Osteocyte (in vitro differentiated cells): ENCODE measurements around the gene MAP6. TPM values are rescaled to one million over a fixed set of nuclear protein-coding genes. Genes with fewer than 3 reads are reported as not detected.
A peak's percentile ranks its signal among the peaks of the same experiment; 100 is the strongest.

Experiments
- DNase-seq: peaks from one replicate; pipeline ENCODE4 v3.0.0; 2021; ENCODE audit warnings: mixed read lengths; ENCODE audit not compliant: unreplicated experiment; ENCODE audit errors: extremely low spot score
- H3K27ac Mint-ChIP-seq: one replicate; pipeline ENCODE4 v1.8.0; 2021; ENCODE audit warnings: mild to moderate bottlenecking, mixed read lengths; ENCODE audit not compliant: unreplicated experiment
- H3K27me3 Mint-ChIP-seq: one replicate; pipeline ENCODE4 v1.8.0; 2021; ENCODE audit warnings: mixed read lengths; ENCODE audit not compliant: unreplicated experiment
- H3K36me3 Mint-ChIP-seq: one replicate; pipeline ENCODE4 v1.8.0; 2021; ENCODE audit warnings: mixed read lengths; ENCODE audit not compliant: unreplicated experiment
- H3K4me1 Mint-ChIP-seq: one replicate; pipeline ENCODE4 v1.8.0; 2021; ENCODE audit warnings: mixed read lengths; ENCODE audit not compliant: unreplicated experiment
- H3K4me3 Mint-ChIP-seq: one replicate; pipeline ENCODE4 v1.8.0; 2021; ENCODE audit warnings: mild to moderate bottlenecking, moderate library complexity, mixed read lengths; ENCODE audit not compliant: unreplicated experiment
- H3K9me3 Mint-ChIP-seq: one replicate; pipeline ENCODE4 v1.8.0; 2021; ENCODE audit warnings: mixed read lengths; ENCODE audit not compliant: unreplicated experiment
- total RNA-seq: library from RNA; stranded (reverse); gene quantifications from 2 replicates; pipeline ENCODE4 v1.2.1, GENCODE V29; 2021
- TF ChIP-seq, protein P1 (sequence below): fragments of 200-600 bp; sonication (generic); IDR thresholded peaks from 2 replicates; pipeline ENCODE4 v1.5.0; 2021; ENCODE audit warnings: antibody characterized with exemption, mild to moderate bottlenecking, moderate library complexity

The MAP6 gene
- total RNA-seq, 1 donor from 2014 or later, result 2.3 TPM

DNA sequence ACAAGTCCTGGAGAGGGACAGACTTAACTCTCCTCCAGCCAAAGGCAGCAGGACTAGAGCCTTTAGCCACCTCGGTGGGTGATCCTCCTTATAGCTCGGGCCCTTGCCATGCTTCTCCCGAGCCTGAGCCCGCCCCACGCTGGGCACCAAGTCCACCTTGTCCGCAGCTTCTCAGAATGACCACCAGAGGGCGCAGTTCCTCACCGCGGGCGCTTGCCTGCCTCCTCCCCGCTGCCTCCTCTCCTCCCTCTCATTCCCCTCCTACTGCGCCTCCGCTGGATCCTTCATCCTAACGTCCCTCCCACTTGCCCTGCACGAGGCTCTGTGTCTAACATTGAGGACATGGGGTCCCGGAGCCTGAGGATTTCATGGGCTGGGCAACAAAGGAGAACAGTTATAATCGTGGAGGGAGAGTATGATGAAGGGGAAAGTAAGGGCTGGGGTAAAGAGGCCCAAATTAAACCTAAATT is 37.5 kb upstream of the MAP6 start:
- Mint-ChIP-seq H3K9me3 (peaks cover 4% of the 10 kb centered on the region), H3K27ac (no peak overlapping the region), H3K4me1 (peaks cover 5% of the 10 kb centered on the region), H3K27me3 (peaks cover 22% of the 10 kb centered on the region), H3K4me3 (no peak overlapping the region), H3K36me3 (no peaks in the 10 kb centered on the region)
- DNase-seq, result no peak
- TF ChIP-seq, protein P1, sequence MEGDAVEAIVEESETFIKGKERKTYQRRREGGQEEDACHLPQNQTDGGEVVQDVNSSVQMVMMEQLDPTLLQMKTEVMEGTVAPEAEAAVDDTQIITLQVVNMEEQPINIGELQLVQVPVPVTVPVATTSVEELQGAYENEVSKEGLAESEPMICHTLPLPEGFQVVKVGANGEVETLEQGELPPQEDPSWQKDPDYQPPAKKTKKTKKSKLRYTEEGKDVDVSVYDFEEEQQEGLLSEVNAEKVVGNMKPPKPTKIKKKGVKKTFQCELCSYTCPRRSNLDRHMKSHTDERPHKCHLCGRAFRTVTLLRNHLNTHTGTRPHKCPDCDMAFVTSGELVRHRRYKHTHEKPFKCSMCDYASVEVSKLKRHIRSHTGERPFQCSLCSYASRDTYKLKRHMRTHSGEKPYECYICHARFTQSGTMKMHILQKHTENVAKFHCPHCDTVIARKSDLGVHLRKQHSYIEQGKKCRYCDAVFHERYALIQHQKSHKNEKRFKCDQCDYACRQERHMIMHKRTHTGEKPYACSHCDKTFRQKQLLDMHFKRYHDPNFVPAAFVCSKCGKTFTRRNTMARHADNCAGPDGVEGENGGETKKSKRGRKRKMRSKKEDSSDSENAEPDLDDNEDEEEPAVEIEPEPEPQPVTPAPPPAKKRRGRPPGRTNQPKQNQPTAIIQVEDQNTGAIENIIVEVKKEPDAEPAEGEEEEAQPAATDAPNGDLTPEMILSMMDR, result peak; percentile 91

DNA sequence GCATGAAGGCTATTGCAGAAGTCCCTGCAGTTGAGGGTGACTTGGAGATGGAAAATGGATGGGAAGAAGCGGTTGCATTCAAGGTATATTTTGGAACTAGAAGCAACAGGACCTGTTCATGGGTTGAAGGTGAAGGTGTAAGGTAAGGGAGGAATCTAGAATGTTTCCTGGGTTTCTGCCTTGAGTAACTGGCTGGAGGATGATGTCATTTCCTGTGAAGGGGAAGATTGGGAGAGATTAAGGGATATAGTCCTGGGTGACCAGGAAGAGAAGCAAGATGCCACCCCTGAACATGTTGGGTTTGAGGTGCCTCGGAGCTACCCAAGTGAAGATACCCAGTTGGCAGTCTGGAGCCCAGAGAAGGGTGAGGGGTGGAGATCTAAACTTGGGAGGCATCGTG is 36.7 kb upstream of the MAP6 start:
- no peak overlapping the region for H3K27ac Mint-ChIP-seq
- H3K36me3 Mint-ChIP-seq, result no peaks in the 10 kb centered on the region
- no peak for DNase-seq
- peaks cover 5% of the 10 kb centered on the region for H3K4me1 Mint-ChIP-seq
- H3K27me3 Mint-ChIP-seq, result peaks cover 16% of the 10 kb centered on the region
- no peak overlapping the region for H3K4me3 Mint-ChIP-seq
- H3K9me3 Mint-ChIP-seq, result peaks cover 4% of the 10 kb centered on the region
- TF ChIP-seq, protein P1, result no peak

DNA sequence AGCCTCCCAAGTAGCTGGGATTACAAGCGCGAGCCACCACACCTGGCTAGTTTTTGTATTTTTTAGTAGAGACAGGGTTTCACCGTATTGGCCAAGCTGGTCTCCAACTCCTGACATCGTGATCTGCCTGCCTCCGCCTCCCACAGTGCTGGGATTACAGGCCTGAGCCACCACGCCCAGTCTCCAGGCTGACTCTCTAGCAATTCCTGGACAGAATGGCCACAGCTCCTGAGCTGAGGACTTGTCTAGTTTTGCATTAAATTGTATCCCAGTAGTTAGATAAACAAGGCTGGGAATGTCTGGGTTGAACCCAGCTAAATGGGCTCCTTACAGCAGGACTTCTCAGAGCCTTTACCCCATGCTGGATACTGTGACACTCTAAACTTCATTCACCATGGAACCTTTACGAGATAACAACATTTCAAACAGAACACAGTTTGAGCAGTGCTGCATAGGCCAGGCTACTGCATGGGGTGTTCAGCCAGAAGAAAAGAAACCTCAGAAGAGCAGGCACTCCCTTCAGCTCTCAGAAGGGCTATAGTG is 34.9 kb upstream of the MAP6 start:
- peaks cover 5% of the 10 kb centered on the region for H3K4me1 Mint-ChIP-seq
- H3K4me3 Mint-ChIP-seq, result no peak overlapping the region
- H3K27me3 Mint-ChIP-seq, result peaks cover 18% of the 10 kb centered on the region
- TF ChIP-seq, protein P1, result no peak
- DNase-seq, result no peak
- no peak overlapping the region for H3K27ac Mint-ChIP-seq
- peaks cover 4% of the 10 kb centered on the region for H3K9me3 Mint-ChIP-seq
- no peaks in the 10 kb centered on the region for H3K36me3 Mint-ChIP-seq

DNA sequence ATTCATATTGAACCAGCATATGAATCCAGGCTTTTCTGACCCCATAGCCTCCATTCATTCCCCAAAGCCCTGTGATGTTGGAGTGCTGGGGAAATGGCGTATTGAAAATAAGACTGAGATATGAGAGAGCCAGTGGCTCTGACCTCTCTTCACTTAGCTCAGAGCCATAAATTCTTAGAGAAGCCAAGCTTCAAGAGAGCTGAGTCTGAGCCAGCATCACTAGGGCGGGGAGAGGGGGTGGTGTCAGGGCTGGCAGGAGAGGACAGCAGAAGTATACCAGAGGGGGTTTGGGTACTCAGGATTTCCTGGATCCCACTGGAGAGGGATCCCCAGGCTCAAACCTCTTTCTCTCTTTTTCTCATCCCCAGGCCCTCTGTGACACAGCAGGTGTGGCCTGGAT is 32.1 kb upstream of the MAP6 start:
- peaks cover 4% of the 10 kb centered on the region for H3K9me3 Mint-ChIP-seq
- no peak for DNase-seq
- no peak overlapping the region for H3K27ac Mint-ChIP-seq
- TF ChIP-seq, protein P1, result no peak
- no peak overlapping the region for H3K4me3 Mint-ChIP-seq
- H3K36me3 Mint-ChIP-seq, result no peaks in the 10 kb centered on the region
- peaks cover 35% of the 10 kb centered on the region for H3K27me3 Mint-ChIP-seq
- no peaks in the 10 kb centered on the region for H3K4me1 Mint-ChIP-seq

DNA sequence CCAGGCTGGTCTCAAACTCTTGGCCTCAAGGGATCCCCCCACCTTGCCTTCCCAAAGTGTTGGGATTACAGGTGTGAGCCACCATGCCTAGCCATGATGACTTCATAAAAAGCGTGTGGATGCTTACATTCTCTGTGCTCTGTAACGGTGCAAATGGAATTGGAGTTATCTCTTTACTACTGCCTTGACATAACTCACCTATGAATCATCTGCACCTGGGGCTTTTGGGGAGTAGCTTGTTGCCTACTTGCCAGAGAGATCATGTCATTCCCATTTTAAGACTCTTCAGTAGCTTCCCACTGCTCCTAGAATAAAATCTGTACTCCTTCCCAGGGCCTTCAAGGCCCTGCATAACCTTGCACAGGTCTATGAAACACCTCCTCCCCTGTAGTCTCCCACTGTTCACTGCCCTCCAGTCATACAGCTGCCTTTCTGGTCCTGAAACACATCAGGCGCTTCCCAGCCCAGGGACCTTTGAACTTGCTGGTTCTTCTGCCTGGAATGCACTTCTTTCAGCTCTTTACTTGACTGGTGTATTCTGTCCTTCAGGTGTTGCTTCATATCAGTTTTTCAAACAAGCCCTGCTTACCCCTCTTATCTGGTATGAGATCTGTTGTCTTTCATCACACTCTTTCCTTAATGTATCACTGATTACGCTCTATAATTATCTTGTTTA is 29.2 kb upstream of the MAP6 start:
- Mint-ChIP-seq H3K4me1 (no peaks in the 10 kb centered on the region), H3K4me3 (no peak overlapping the region), H3K9me3 (peaks cover 11% of the 10 kb centered on the region), H3K27me3 (peaks cover 61% of the 10 kb centered on the region), H3K36me3 (no peaks in the 10 kb centered on the region), H3K27ac (no peak overlapping the region)
- TF ChIP-seq, protein P1, result no peak
- DNase-seq, result no peak
